Lung (tissue), 12 donors: Measurements from ENCODE around the gene PLEKHA4. TPM values are rescaled to one million over a fixed set of nuclear protein-coding genes. Genes with fewer than 3 reads are reported as not detected.

Experiments
- ATAC-seq: fragments of 200-7000 bp; cut with Tn5 transposase; one replicate; pipeline ENCODE4 v1.9.1; 2020; ENCODE audit warnings: moderate number of reproducible peaks; ENCODE audit not compliant: insufficient read depth, low FRiP score
- DNase-seq, 3 donors: peaks; one replicate each; pipeline ENCODE4 v3.0.0-alpha.2; 2013 to 2017
- H3K27ac ChIP-seq, 2 donors: one replicate each; pipeline ENCODE4 v1.5.1; 2013; ENCODE audit warnings: mild to moderate bottlenecking in 2 of 2, moderate library complexity in 2 of 2, control low read depth in 1 of 2, inconsistent platforms in 1 of 2, low read depth in 1 of 2, low read length in 1 of 2
- H3K27me3 ChIP-seq, 3 donors: one replicate each; pipeline ENCODE4 v1.5.1; 2013; ENCODE audit warnings: low read length in 2 of 3; ENCODE audit not compliant: control insufficient read depth in 3 of 3, insufficient read depth in 3 of 3
- H3K36me3 ChIP-seq, 4 donors: one replicate each; pipeline ENCODE4 v1.5.1; 2013; ENCODE audit warnings: low read length in 4 of 4, mild to moderate bottlenecking in 1 of 4, moderate library complexity in 1 of 4; ENCODE audit not compliant: control insufficient read depth in 4 of 4, insufficient read depth in 4 of 4
- H3K4me1 ChIP-seq, 5 donors: one replicate each; pipeline ENCODE4 v1.5.1; 2013; ENCODE audit warnings: low read length in 5 of 5, mild to moderate bottlenecking in 2 of 5, moderate library complexity in 1 of 5; ENCODE audit not compliant: control insufficient read depth in 5 of 5, insufficient read depth in 5 of 5
- H3K4me3 ChIP-seq: one replicate; pipeline ENCODE4 v1.5.1; 2013; ENCODE audit warnings: mild to moderate bottlenecking, control low read depth, moderate library complexity
- H3K9ac ChIP-seq, 2 donors: one replicate each; pipeline ENCODE4 v1.5.1; 2013; ENCODE audit warnings: low read length in 2 of 2, control low read depth in 1 of 2; ENCODE audit not compliant: insufficient read depth in 1 of 2
- H3K9me3 ChIP-seq, 4 donors: one replicate each; pipeline ENCODE4 v1.5.1; 2013; ENCODE audit warnings: low read length in 3 of 4, mild to moderate bottlenecking in 1 of 4, moderate library complexity in 1 of 4; ENCODE audit not compliant: control insufficient read depth in 4 of 4, insufficient read depth in 3 of 4
- WGBS, 2 donors: extraction: QIAGEN DNeasy Blood & Tissue Kit; methylation state at CpG; one replicate each; pipeline ENCODE4 v1.1.7; 2013; 5-methylcytosine and 5-hydroxymethylcytosine counted together
- polyA plus RNA-seq, 2 donors: library from polyadenylated mRNA; stranded (reverse); fragments of 200-250 nt; gene quantifications; one replicate each; pipeline ENCODE4 v1.2.1, GENCODE V29; 2013
- total RNA-seq, 2 donors: library from RNA; depleted of rRNA in 1 of 2; stranded (reverse); fragments of >200 nt in 1 of 2; gene quantifications; one replicate each; pipeline ENCODE4 v1.2.1, GENCODE V29; 2014 to 2021
- TF ChIP-seq, protein P1 (sequence below): IDR thresholded peaks from 2 replicates; pipeline ENCODE4 v1.5.1; 2012; ENCODE audit warnings: mild to moderate bottlenecking; ENCODE audit errors: control extremely low read depth, extremely low read depth
- donor health status: control.
- donor health status: control.
- donor health status: Bipolar disorder and iron deficiency.
- donor health status: healthy.
- donor health status: DM: yes; HTN: yes; CAD: no.

The PLEKHA4 gene
- total and polyA plus RNA-seq, 4 donors: 8.4 to 57.7 (median 20.7) TPM

DNA sequence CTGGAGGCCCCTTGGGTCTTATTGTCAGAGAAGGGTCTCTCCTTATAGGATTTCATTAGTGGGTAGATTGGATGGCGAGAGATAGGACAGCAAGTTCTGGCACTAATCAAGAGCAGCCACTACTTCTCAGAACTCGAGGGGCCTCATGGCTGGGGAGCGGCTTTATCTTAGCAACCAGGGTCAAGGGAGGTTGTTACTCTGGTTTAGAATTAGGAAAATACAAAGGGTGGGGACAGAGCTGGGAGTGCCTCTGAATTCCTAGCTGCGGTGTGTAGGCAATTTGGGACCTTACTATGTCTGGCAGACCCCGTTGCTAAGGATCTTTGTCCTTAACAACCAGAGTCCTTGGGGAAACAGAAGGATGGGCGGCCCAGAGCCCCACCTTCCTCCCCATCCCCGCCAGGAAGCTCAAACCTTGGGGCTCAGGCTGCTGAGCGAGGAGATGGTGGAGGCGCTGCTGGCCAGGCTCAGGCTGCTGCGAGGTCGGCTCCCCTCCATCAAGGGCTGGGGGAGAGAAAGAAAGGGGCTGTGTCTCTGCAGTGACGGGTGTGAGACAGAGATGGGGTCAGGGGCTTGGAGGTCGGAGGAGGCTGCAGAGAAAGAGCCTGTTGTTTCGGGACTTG, 1.2 kb downstream of the PLEKHA4 start:
- no peak overlapping the region for H3K9ac ChIP-seq
- H3K4me1 ChIP-seq: peaks cover 0 to 26% (median 5%) of the 10 kb centered on the region in 5 donors
- DNase-seq (peak; percentile 53 to 72 (median 68)), ATAC-seq (no peak)
- TF ChIP-seq, protein P1, sequence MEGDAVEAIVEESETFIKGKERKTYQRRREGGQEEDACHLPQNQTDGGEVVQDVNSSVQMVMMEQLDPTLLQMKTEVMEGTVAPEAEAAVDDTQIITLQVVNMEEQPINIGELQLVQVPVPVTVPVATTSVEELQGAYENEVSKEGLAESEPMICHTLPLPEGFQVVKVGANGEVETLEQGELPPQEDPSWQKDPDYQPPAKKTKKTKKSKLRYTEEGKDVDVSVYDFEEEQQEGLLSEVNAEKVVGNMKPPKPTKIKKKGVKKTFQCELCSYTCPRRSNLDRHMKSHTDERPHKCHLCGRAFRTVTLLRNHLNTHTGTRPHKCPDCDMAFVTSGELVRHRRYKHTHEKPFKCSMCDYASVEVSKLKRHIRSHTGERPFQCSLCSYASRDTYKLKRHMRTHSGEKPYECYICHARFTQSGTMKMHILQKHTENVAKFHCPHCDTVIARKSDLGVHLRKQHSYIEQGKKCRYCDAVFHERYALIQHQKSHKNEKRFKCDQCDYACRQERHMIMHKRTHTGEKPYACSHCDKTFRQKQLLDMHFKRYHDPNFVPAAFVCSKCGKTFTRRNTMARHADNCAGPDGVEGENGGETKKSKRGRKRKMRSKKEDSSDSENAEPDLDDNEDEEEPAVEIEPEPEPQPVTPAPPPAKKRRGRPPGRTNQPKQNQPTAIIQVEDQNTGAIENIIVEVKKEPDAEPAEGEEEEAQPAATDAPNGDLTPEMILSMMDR: no peak
- H3K36me3 ChIP-seq: peaks cover 0 to 3% (median 0%) of the 10 kb centered on the region in 4 donors
- H3K9me3 ChIP-seq: no peaks in the 10 kb centered on the region
- H3K27ac ChIP-seq: no peak overlapping the region
- WGBS, 2 donors: 73 to 80% methylated on average over 14 of the region's 14 CpGs
- peak overlapping the region; percentile 20 for H3K4me3 ChIP-seq
- no peaks in the 10 kb centered on the region for H3K27me3 ChIP-seq

- H3K9ac ChIP-seq: no peak overlapping the region
- WGBS, 2 donors: 79 to 84% methylated on average over 6 of the region's 6 CpGs
- H3K4me3 ChIP-seq: no peak overlapping the region
- H3K27ac ChIP-seq: no peak overlapping the region
- H3K27me3 ChIP-seq: no peaks in the 10 kb centered on the region
- H3K4me1 ChIP-seq: peaks cover 0 to 26% (median 5%) of the 10 kb centered on the region in 5 donors
- peaks cover 0 to 3% (median 0%) of the 10 kb centered on the region in 4 donors for H3K36me3 ChIP-seq
- ATAC-seq (no peak), DNase-seq (no peak)
- TF ChIP-seq, protein P1: no peak
- no peaks in the 10 kb centered on the region for H3K9me3 ChIP-seq
Measured at GRCh38 chr19:48866692-48867091, 1.7 kb downstream of the PLEKHA4 start.

- Histone ChIP-seq H3K4me3 (no peak overlapping the region), H3K27me3 (no peaks in the 10 kb centered on the region), H3K36me3 (peaks cover 0 to 3% (median 0%) of the 10 kb centered on the region in 4 donors), H3K27ac (no peak overlapping the region), H3K9ac (no peak overlapping the region), H3K4me1 (peaks cover 0 to 16% (median 0%) of the 10 kb centered on the region in 5 donors), H3K9me3 (no peaks in the 10 kb centered on the region)
- 74 to 86% methylated on average over 7 of the region's 7 CpGs for WGBS, 2 donors
- TF ChIP-seq, protein P1: no peak
- no peak for DNase-seq
- no peak for ATAC-seq
Measured at GRCh38 chr19:48862827-48863226, 5.6 kb downstream of the PLEKHA4 start.

DNA sequence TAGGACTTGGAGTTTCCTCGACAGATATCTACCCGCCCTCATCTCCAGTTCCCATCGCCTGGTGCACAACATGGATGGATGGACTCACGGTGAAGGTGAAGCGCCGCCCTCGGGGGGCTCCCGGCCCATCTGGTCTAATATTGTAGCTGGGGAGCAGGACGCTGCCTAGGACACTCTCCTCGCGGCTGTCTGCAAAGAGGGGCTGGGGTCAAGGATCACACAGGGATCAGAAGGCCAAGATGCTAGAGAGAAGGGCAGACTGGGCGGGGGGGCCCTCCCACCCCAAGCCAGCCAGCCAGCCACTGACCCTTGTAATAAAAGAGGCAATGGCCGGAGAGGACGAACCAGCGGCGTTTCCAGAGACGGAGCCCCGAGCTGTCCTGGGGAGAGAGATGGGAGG, 7.1 kb downstream of the PLEKHA4 start:
- H3K36me3 ChIP-seq: peaks cover 0 to 3% (median 0%) of the 10 kb centered on the region in 4 donors
- DNase-seq: no peak
- H3K27me3 ChIP-seq: no peaks in the 10 kb centered on the region
- H3K9me3 ChIP-seq: no peaks in the 10 kb centered on the region
- WGBS, 2 donors: 88 to 94% methylated on average over 18 of the region's 18 CpGs
- no peak overlapping the region for H3K9ac ChIP-seq
- no peak for ATAC-seq
- peaks cover 0 to under 1% (median 0%) of the 10 kb centered on the region in 5 donors for H3K4me1 ChIP-seq
- TF ChIP-seq, protein P1: no peak
- H3K4me3 ChIP-seq: no peak overlapping the region
- H3K27ac ChIP-seq: no peak overlapping the region
